Measurements from ENCODE around the gene PLCL1. TPM values are rescaled to one million over a fixed set of nuclear protein-coding genes. Genes with fewer than 3 reads are reported as not detected.
"Not testable (repeated sequence)": the region's sequence is repeated elsewhere in the genome, so short reads cannot be mapped to it uniquely, and the experiment has no call there.

Gene PLCL1
- total RNA-seq, 1 donor from 2014 or later, result 6.7 TPM

GRCh38 chr2:197805715-197806633 is 1.6 kb downstream of the PLCL1 start:
- intact Hi-C loops (cut with DNase I), result no loop called here
- DNase-seq (ENCODE audit: low spot score) (no peak), ATAC-seq (no peak)

GRCh38 chr2:197809064-197809463 is 4.7 kb downstream of the PLCL1 start:
- ATAC-seq, result no peak
- intact Hi-C loops (cut with DNase I), result no loop called here

GRCh38 chr2:197810016-197810415 is 5.6 kb downstream of the PLCL1 start:
- ATAC-seq, result no peak
- intact Hi-C loops (cut with DNase I), result no loop called here

More at GRCh38 chr2:197809064-197809463, 4.7 kb downstream of the PLCL1 start:
- DNase-seq (ENCODE audit: low spot score), result no peak

GRCh38 chr2:197810491-197810890 is 6.1 kb downstream of the PLCL1 start:
- DNase-seq (ENCODE audit: low spot score) (no peak), ATAC-seq (no peak)
- intact Hi-C loops (cut with DNase I), result no loop called here

More at GRCh38 chr2:197810016-197810415, 5.6 kb downstream of the PLCL1 start:
- no peak for DNase-seq (ENCODE audit: low spot score)

- intact Hi-C loops (cut with DNase I), result no loop called here
- ATAC-seq (no peak), DNase-seq (ENCODE audit: low spot score) (no peak)
Measured at GRCh38 chr2:197813093-197813787, 8.8 kb downstream of the PLCL1 start.

GRCh38 chr2:197814526-197814925 is 10.1 kb downstream of the PLCL1 start:
- ATAC-seq (no peak), DNase-seq (ENCODE audit: low spot score) (no peak)
- intact Hi-C loops (cut with DNase I), result no loop called here

GRCh38 chr2:197821550-197822289 is 17.3 kb downstream of the PLCL1 start:
- ATAC-seq, result no peak
- no peak for DNase-seq (ENCODE audit: low spot score)
- intact Hi-C loops (cut with DNase I), result no loop called here

GRCh38 chr2:197822333-197822732 is 17.9 kb downstream of the PLCL1 start:
- no peak for ATAC-seq
- intact Hi-C loops (cut with DNase I), result no loop called here
- no peak for DNase-seq (ENCODE audit: low spot score)

GRCh38 chr2:197827618-197828017 is 23.2 kb downstream of the PLCL1 start:
- intact Hi-C loops (cut with DNase I), result no loop called here
- DNase-seq (ENCODE audit: low spot score), result no peak
- ATAC-seq, result no peak

GRCh38 chr2:197828464-197829135 is 24.2 kb downstream of the PLCL1 start:
- DNase-seq (ENCODE audit: low spot score) (no peak), ATAC-seq (no peak)
- intact Hi-C loops (cut with DNase I), result no loop called here

- ATAC-seq; intact Hi-C loops (cut with DNase I); DNase-seq (ENCODE audit: low spot score): not testable (repeated sequence)
Measured at GRCh38 chr2:197834771-197835170, 30.4 kb downstream of the PLCL1 start.

- intact Hi-C loops (cut with DNase I), result no loop called here
- no peak for ATAC-seq
- no peak for DNase-seq (ENCODE audit: low spot score)
Measured at GRCh38 chr2:197835293-197835692, 30.9 kb downstream of the PLCL1 start.

- ATAC-seq (peak; percentile 94), DNase-seq (ENCODE audit: low spot score) (no peak)
- intact Hi-C loops (cut with DNase I), result no loop called here
Measured at GRCh38 chr2:197838036-197838435, 33.6 kb downstream of the PLCL1 start.

GRCh38 chr2:197838579-197838978 is 34.2 kb downstream of the PLCL1 start:
- DNase-seq (ENCODE audit: low spot score) (no peak), ATAC-seq (peak; percentile 81)
- intact Hi-C loops (cut with DNase I), result no loop called here

GRCh38 chr2:197839327-197839726 is 34.9 kb downstream of the PLCL1 start:
- intact Hi-C loops (cut with DNase I), result no loop called here
- no peak for DNase-seq (ENCODE audit: low spot score)

GRCh38 chr2:197839856-197840255 is 35.5 kb downstream of the PLCL1 start:
- intact Hi-C loops (cut with DNase I), result no loop called here
- ATAC-seq (no peak), DNase-seq (ENCODE audit: low spot score) (no peak)

More at GRCh38 chr2:197839327-197839726, 34.9 kb downstream of the PLCL1 start:
- no peak for ATAC-seq

GRCh38 chr2:197846128-197846527 is 41.7 kb downstream of the PLCL1 start:
- intact Hi-C loops (cut with DNase I), result no loop called here
- DNase-seq (ENCODE audit: low spot score), result no peak
- no peak for ATAC-seq

GRCh38 chr2:197846777-197847176 is 42.4 kb downstream of the PLCL1 start:
- ATAC-seq (peak; percentile 68), DNase-seq (ENCODE audit: low spot score) (no peak)
- intact Hi-C loops (cut with DNase I), result no loop called here
